Mucosa of rectum (tissue), 2 donors: ENCODE data around the gene ZNF605.
"Not testable (repeated sequence)": the region's sequence is repeated elsewhere in the genome, so short reads cannot be mapped to it uniquely, and the experiment has no call there.

Experiments used
- H3K27ac ChIP-seq, 2 donors: one replicate each; pipeline ENCODE4 v1.7.0; 2013; ENCODE audit warnings: inconsistent platforms in 2 of 2, low read depth in 2 of 2, low read length in 2 of 2
- H3K27me3 ChIP-seq, 2 donors: one replicate each; pipeline ENCODE4 v1.7.0; 2013; ENCODE audit warnings: low read length in 2 of 2; ENCODE audit not compliant: control insufficient read depth in 2 of 2, insufficient read depth in 2 of 2
- H3K36me3 ChIP-seq, 2 donors: one replicate each; pipeline ENCODE4 v1.7.0; 2013; ENCODE audit warnings: low read length in 2 of 2; ENCODE audit not compliant: control insufficient read depth in 2 of 2, insufficient read depth in 2 of 2
- H3K4me1 ChIP-seq, 2 donors: one replicate each; pipeline ENCODE4 v1.7.0; 2013; ENCODE audit warnings: low read length in 2 of 2, mild to moderate bottlenecking in 1 of 2; ENCODE audit not compliant: control insufficient read depth in 2 of 2, insufficient read depth in 2 of 2
- H3K4me3 ChIP-seq, 2 donors: one replicate each; pipeline ENCODE4 v1.7.0; 2013; ENCODE audit warnings: low read length in 2 of 2
- H3K9ac ChIP-seq, 2 donors: one replicate each; pipeline ENCODE4 v1.7.0; 2013; ENCODE audit warnings: low read length in 2 of 2, low read depth in 1 of 2, mild to moderate bottlenecking in 1 of 2
- H3K9me3 ChIP-seq, 2 donors: one replicate each; pipeline ENCODE4 v1.7.0; 2013; ENCODE audit warnings: low read length in 2 of 2; ENCODE audit not compliant: control insufficient read depth in 2 of 2
- donor health status: healthy.
- donor health status: Normal muscosa, but diverticular disease.

Gene ZNF605

GRCh38 chr12:132963947-132964346, 7.8 kb upstream of the ZNF605 start:
- H3K4me1 ChIP-seq, H3K27me3 ChIP-seq: not testable (repeated sequence)
- peaks cover 0 to 11% of the 10 kb centered on the region in 2 donors for H3K9me3 ChIP-seq

GRCh38 chr12:132961790-132962189, 5.7 kb upstream of the ZNF605 start:
- not testable (repeated sequence) for H3K4me3 ChIP-seq, H3K36me3 ChIP-seq, H3K9ac ChIP-seq, H3K27me3 ChIP-seq, H3K9me3 ChIP-seq, H3K27ac ChIP-seq, H3K4me1 ChIP-seq

More at GRCh38 chr12:132963947-132964346, 7.8 kb upstream of the ZNF605 start:
- not testable (repeated sequence) for H3K9ac ChIP-seq, H3K4me3 ChIP-seq, H3K27ac ChIP-seq, H3K36me3 ChIP-seq

- Histone ChIP-seq H3K27ac (peak overlapping the region; percentile 48 to 84), H3K4me1 (peaks cover 4 to 10% of the 10 kb centered on the region in 2 donors), H3K9ac (peak overlapping the region; percentile 69 to 79), H3K4me3 (peak overlapping the region; percentile 83 to 92), H3K36me3 (peaks cover 9 to 10% of the 10 kb centered on the region in 2 donors), H3K27me3 (no peaks in the 10 kb centered on the region), H3K9me3 (peaks cover 16 to 20% of the 10 kb centered on the region in 2 donors)
These were observed 754 bp downstream of the ZNF605 start for GRCh38 chr12:132955094-132956010.

- H3K9ac ChIP-seq = no peak overlapping the region
- peaks cover 23 to 25% of the 10 kb centered on the region in 2 donors for H3K9me3 ChIP-seq
- H3K27ac ChIP-seq = no peak overlapping the region
- peaks cover 4 to 10% of the 10 kb centered on the region in 2 donors for H3K4me1 ChIP-seq
- H3K4me3 ChIP-seq = peak overlapping the region; percentile 83 to 92
- H3K36me3 ChIP-seq = peaks cover 13 to 17% of the 10 kb centered on the region in 2 donors
- H3K27me3 ChIP-seq = no peaks in the 10 kb centered on the region
These were observed 1.5 kb downstream of the ZNF605 start for GRCh38 chr12:132954471-132955048.

GRCh38 chr12:132953771-132954170, 2.3 kb downstream of the ZNF605 start:
- Histone ChIP-seq H3K27me3 (no peaks in the 10 kb centered on the region), H3K4me1 (peaks cover 4 to 10% of the 10 kb centered on the region in 2 donors), H3K36me3 (peaks cover 20 to 24% of the 10 kb centered on the region in 2 donors), H3K9ac (no peak overlapping the region), H3K9me3 (peaks cover 30 to 33% of the 10 kb centered on the region in 2 donors), H3K4me3 (no peak overlapping the region), H3K27ac (no peak overlapping the region)

- H3K27me3 ChIP-seq = no peaks in the 10 kb centered on the region
- peaks cover 27 to 30% of the 10 kb centered on the region in 2 donors for H3K36me3 ChIP-seq
- H3K9ac ChIP-seq = no peak overlapping the region
- no peak overlapping the region for H3K4me3 ChIP-seq
- H3K4me1 ChIP-seq = peaks cover 4 to 10% of the 10 kb centered on the region in 2 donors
- no peak overlapping the region for H3K27ac ChIP-seq
- H3K9me3 ChIP-seq = peaks cover 36 to 40% of the 10 kb centered on the region in 2 donors
These were observed 3.0 kb downstream of the ZNF605 start for GRCh38 chr12:132953163-132953425.

- Histone ChIP-seq H3K9ac (no peak overlapping the region), H3K9me3 (peaks cover 39 to 40% of the 10 kb centered on the region in 2 donors), H3K36me3 (peaks cover 30 to 32% of the 10 kb centered on the region in 2 donors), H3K27me3 (no peaks in the 10 kb centered on the region), H3K27ac (no peak overlapping the region), H3K4me1 (peaks cover 4 to 10% of the 10 kb centered on the region in 2 donors), H3K4me3 (no peak overlapping the region)
These were observed 3.5 kb downstream of the ZNF605 start for GRCh38 chr12:132952371-132953162.

GRCh38 chr12:132951649-132952048, 4.5 kb downstream of the ZNF605 start:
- H3K9me3 ChIP-seq = peaks cover 40 to 42% of the 10 kb centered on the region in 2 donors
- H3K27me3 ChIP-seq = no peaks in the 10 kb centered on the region
- H3K4me3 ChIP-seq = peak overlapping the region in 1 of 2 donors; percentile 27
- no peak overlapping the region for H3K9ac ChIP-seq
- H3K36me3 ChIP-seq = peaks cover 30 to 32% of the 10 kb centered on the region in 2 donors
- peaks cover 4 to 10% of the 10 kb centered on the region in 2 donors for H3K4me1 ChIP-seq
- no peak overlapping the region for H3K27ac ChIP-seq

- H3K4me3 ChIP-seq = peak overlapping the region in 1 of 2 donors; percentile 12
These were observed 5.1 kb downstream of the ZNF605 start for GRCh38 chr12:132950844-132951535.

More at GRCh38 chr12:132950844-132951535, 5.1 kb downstream of the ZNF605 start:
- H3K9me3 ChIP-seq = peaks cover 40 to 49% of the 10 kb centered on the region in 2 donors
- peaks cover 32 to 36% of the 10 kb centered on the region in 2 donors for H3K36me3 ChIP-seq
- no peak overlapping the region for H3K27ac ChIP-seq
- H3K27me3 ChIP-seq = no peaks in the 10 kb centered on the region
- no peak overlapping the region for H3K9ac ChIP-seq
- peaks cover 4 to 10% of the 10 kb centered on the region in 2 donors for H3K4me1 ChIP-seq
